Measurements from ENCODE around the gene MTHFD1L.

DNA sequence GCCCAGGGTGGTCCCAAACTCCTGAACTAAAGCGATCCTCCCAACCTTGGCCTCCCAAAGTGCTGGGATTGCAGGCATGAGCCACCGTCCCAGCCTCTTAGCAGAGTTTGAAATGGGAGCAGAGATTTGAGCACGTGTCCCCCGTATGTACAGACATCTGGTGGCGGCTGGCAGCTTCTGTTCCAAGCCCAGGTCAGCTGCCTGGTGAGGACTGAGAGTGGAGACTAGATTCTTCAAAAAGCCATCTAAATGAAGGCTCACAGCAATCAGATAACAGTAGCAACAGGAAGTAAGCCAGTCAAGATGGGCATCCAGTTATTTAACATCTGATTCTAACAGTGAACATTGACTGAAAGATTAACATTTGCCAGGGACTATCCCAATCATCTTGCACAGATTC, 246.2 kb downstream of the MTHFD1L start:
- TF ChIP-seq POLR2AphosphoS5 (IDR thresholded peaks at IDR 0.05; ENCODE audit: low read depth, low read length): no peak
- TF ChIP-seq, protein P1, sequence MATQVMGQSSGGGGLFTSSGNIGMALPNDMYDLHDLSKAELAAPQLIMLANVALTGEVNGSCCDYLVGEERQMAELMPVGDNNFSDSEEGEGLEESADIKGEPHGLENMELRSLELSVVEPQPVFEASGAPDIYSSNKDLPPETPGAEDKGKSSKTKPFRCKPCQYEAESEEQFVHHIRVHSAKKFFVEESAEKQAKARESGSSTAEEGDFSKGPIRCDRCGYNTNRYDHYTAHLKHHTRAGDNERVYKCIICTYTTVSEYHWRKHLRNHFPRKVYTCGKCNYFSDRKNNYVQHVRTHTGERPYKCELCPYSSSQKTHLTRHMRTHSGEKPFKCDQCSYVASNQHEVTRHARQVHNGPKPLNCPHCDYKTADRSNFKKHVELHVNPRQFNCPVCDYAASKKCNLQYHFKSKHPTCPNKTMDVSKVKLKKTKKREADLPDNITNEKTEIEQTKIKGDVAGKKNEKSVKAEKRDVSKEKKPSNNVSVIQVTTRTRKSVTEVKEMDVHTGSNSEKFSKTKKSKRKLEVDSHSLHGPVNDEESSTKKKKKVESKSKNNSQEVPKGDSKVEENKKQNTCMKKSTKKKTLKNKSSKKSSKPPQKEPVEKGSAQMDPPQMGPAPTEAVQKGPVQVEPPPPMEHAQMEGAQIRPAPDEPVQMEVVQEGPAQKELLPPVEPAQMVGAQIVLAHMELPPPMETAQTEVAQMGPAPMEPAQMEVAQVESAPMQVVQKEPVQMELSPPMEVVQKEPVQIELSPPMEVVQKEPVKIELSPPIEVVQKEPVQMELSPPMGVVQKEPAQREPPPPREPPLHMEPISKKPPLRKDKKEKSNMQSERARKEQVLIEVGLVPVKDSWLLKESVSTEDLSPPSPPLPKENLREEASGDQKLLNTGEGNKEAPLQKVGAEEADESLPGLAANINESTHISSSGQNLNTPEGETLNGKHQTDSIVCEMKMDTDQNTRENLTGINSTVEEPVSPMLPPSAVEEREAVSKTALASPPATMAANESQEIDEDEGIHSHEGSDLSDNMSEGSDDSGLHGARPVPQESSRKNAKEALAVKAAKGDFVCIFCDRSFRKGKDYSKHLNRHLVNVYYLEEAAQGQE (IDR thresholded peaks at IDR 0.05; ENCODE audit: insufficient read depth in 1 of 2, low read depth in 2 of 2, low read length in 2 of 2): no peak
- no peak for TF ChIP-seq TAF1 (IDR thresholded peaks at IDR 0.05; ENCODE audit: borderline replicate concordance, insufficient read depth, low read length)
